ENCODE measurements around the gene FBXL15.

The FBXL15 gene

DNA sequence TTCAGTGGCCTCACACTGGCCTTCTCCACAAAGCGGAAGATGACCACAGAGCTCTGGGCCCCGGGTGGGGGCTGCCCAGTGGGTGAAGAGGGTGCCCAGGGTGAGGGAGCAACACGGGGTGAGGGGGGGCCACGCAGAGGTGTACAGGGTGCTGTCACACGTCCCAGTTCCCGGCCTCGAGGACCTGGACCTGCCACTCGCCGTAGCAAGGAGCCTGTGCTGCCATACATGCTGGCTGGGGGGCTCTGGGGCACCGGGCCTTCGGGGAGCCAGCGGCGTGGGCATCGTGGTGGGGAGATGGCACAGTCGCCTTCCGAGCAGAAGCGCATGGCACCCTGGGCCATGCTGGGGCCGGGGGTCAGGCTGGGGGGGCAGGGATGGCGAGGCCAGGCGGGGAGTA, 3.9 kb upstream of the FBXL15 start (continued):
- TF ChIP-seq, protein P1, sequence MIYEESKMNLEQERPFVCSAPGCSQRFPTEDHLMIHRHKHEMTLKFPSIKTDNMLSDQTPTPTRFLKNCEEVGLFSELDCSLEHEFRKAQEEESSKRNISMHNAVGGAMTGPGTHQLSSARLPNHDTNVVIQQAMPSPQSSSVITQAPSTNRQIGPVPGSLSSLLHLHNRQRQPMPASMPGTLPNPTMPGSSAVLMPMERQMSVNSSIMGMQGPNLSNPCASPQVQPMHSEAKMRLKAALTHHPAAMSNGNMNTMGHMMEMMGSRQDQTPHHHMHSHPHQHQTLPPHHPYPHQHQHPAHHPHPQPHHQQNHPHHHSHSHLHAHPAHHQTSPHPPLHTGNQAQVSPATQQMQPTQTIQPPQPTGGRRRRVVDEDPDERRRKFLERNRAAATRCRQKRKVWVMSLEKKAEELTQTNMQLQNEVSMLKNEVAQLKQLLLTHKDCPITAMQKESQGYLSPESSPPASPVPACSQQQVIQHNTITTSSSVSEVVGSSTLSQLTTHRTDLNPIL (CRISPR knock-in tag; IDR thresholded peaks at IDR 0.05; ENCODE audit: low read depth): no peak
- no peak for TF ChIP-seq TOX (CRISPR knock-in tag; IDR thresholded peaks at IDR 0.05; ENCODE audit: borderline replicate concordance)
- no peak for TF ChIP-seq ZFP30 (CRISPR knock-in tag; IDR thresholded peaks at IDR 0.05)
- TF ChIP-seq ARNTL (CRISPR knock-in tag; IDR thresholded peaks at IDR 0.05; ENCODE audit: borderline replicate concordance, low read depth): no peak
- TF ChIP-seq ZNF70 (CRISPR knock-in tag; IDR thresholded peaks at IDR 0.05): no peak

- ATAC-seq: no peak
Observed at GRCh38 chr10:102418622-102419268, 1.9 kb upstream of the FBXL15 start, which contains the start of gene PSD. Gene PSD (minus strand): TSS chr10:102418785. CDS start chr10:102417038, 1,747 bp downstream.

GRCh38 chr10:102419269-102420180, 1.1 kb upstream of the FBXL15 start:
- TF ChIP-seq TCF4 (CRISPR knock-in tag; IDR thresholded peaks at IDR 0.05; ENCODE audit: borderline replicate concordance) (peak; percentile 19; the same call in 1 of the 2 replicates), CSDC2 (CRISPR knock-in tag; IDR thresholded peaks at IDR 0.05) (peak; percentile 82; the same call in 1 of the 2 replicates), ZNF565 (CRISPR knock-in tag; conservative IDR thresholded peaks at IDR 0.05; ENCODE audit: low read depth) (no peak)
- ATAC-seq: no peak

More at GRCh38 chr10:102418622-102419268, 1.9 kb upstream of the FBXL15 start, which contains the start of gene PSD:
- TF ChIP-seq POU6F1 (CRISPR knock-in tag; IDR thresholded peaks at IDR 0.05; ENCODE audit: borderline replicate concordance, low read depth) (no peak), OSR1 (CRISPR knock-in tag; IDR thresholded peaks at IDR 0.05) (no peak), GLIS3 (CRISPR knock-in tag; IDR thresholded peaks at IDR 0.05) (no peak), TCF4 (CRISPR knock-in tag; IDR thresholded peaks at IDR 0.05; ENCODE audit: borderline replicate concordance) (no peak), ARNTL (CRISPR knock-in tag; IDR thresholded peaks at IDR 0.05; ENCODE audit: borderline replicate concordance, low read depth) (no peak), ZNF8 (CRISPR knock-in tag; IDR thresholded peaks at IDR 0.05) (no peak), PPARA (CRISPR knock-in tag; IDR thresholded peaks at IDR 0.05; ENCODE audit: borderline replicate concordance) (no peak), SNAI2 (CRISPR knock-in tag; IDR thresholded peaks at IDR 0.05) (no peak)

DNA sequence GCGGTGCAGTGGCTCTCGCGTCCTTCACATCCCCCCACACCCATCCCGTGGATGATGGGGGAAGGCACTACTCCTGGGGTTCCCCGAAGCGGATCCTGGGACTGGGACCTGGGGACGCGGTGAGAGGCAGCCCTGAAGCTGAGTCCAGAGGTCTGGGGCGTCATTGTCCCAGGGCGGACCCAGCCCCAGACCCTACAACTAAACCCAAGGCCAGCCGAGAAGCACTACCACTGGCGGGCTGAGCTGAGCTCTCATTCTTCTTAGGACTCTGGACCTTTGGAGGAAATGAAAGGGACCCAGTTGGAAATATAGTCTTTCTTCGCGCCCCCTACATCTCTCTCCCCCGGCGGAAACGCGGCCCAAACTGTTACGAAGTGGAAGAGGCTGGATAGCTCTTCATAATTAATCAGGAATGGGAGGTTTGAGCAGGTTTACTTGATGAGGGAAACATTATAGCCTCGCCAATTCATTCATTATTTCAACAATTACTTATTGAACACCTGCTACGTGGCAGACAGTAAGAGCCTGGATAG, 389 bp upstream of the FBXL15 start:
- ATAC-seq: peak; percentile 2
- TF ChIP-seq ZC3H10 (CRISPR knock-in tag; IDR thresholded peaks at IDR 0.05) (no peak), RARB (CRISPR knock-in tag; IDR thresholded peaks at IDR 0.05) (no peak), BACH2 (CRISPR knock-in tag; IDR thresholded peaks at IDR 0.05; ENCODE audit: borderline replicate concordance) (no peak), ZFP30 (CRISPR knock-in tag; IDR thresholded peaks at IDR 0.05) (no peak), ZFP3 (CRISPR knock-in tag; IDR thresholded peaks at IDR 0.05) (no peak), POU6F1 (CRISPR knock-in tag; IDR thresholded peaks at IDR 0.05; ENCODE audit: borderline replicate concordance, low read depth) (no peak), ESRRG (CRISPR knock-in tag; IDR thresholded peaks at IDR 0.05) (no peak), ZNF8 (CRISPR knock-in tag; IDR thresholded peaks at IDR 0.05) (no peak), OSR1 (CRISPR knock-in tag; IDR thresholded peaks at IDR 0.05) (no peak), ZNF70 (CRISPR knock-in tag; IDR thresholded peaks at IDR 0.05) (no peak), ISL1 (CRISPR knock-in tag; IDR thresholded peaks at IDR 0.05) (no peak), ARNTL (CRISPR knock-in tag; IDR thresholded peaks at IDR 0.05; ENCODE audit: borderline replicate concordance, low read depth) (no peak), ZNF565 (CRISPR knock-in tag; conservative IDR thresholded peaks at IDR 0.05; ENCODE audit: low read depth) (no peak), GLIS3 (CRISPR knock-in tag; IDR thresholded peaks at IDR 0.05) (no peak), TOX (CRISPR knock-in tag; IDR thresholded peaks at IDR 0.05; ENCODE audit: borderline replicate concordance) (no peak), SNAI2 (CRISPR knock-in tag; IDR thresholded peaks at IDR 0.05) (no peak), CSDC2 (CRISPR knock-in tag; IDR thresholded peaks at IDR 0.05) (no peak)
- TF ChIP-seq, protein P2, sequence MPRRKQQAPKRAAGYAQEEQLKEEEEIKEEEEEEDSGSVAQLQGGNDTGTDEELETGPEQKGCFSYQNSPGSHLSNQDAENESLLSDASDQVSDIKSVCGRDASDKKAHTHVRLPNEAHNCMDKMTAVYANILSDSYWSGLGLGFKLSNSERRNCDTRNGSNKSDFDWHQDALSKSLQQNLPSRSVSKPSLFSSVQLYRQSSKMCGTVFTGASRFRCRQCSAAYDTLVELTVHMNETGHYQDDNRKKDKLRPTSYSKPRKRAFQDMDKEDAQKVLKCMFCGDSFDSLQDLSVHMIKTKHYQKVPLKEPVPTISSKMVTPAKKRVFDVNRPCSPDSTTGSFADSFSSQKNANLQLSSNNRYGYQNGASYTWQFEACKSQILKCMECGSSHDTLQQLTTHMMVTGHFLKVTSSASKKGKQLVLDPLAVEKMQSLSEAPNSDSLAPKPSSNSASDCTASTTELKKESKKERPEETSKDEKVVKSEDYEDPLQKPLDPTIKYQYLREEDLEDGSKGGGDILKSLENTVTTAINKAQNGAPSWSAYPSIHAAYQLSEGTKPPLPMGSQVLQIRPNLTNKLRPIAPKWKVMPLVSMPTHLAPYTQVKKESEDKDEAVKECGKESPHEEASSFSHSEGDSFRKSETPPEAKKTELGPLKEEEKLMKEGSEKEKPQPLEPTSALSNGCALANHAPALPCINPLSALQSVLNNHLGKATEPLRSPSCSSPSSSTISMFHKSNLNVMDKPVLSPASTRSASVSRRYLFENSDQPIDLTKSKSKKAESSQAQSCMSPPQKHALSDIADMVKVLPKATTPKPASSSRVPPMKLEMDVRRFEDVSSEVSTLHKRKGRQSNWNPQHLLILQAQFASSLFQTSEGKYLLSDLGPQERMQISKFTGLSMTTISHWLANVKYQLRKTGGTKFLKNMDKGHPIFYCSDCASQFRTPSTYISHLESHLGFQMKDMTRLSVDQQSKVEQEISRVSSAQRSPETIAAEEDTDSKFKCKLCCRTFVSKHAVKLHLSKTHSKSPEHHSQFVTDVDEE (CRISPR knock-in tag; IDR thresholded peaks at IDR 0.05): no peak
- TF ChIP-seq, protein P3, sequence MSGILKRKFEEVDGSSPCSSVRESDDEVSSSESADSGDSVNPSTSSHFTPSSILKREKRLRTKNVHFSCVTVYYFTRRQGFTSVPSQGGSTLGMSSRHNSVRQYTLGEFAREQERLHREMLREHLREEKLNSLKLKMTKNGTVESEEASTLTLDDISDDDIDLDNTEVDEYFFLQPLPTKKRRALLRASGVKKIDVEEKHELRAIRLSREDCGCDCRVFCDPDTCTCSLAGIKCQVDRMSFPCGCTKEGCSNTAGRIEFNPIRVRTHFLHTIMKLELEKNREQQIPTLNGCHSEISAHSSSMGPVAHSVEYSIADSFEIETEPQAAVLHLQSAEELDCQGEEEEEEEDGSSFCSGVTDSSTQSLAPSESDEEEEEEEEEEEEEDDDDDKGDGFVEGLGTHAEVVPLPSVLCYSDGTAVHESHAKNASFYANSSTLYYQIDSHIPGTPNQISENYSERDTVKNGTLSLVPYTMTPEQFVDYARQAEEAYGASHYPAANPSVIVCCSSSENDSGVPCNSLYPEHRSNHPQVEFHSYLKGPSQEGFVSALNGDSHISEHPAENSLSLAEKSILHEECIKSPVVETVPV (CRISPR knock-in tag; IDR thresholded peaks at IDR 0.05): no peak

Measured in SK-N-SH treated with all-trans-retinoic acid at 6 μM for 48 hours (cell line).